ENCODE measurements around the gene DLG5.

DLG5 gene

GRCh38 chr10:77926566-77927401 lies at the start of gene DLG5:
Gene DLG5 (minus strand): TSS chr10:77926755. CDS start chr10:77926520, 235 bp downstream.
- DNase-seq (ENCODE audit: low read depth in 4 of 4, low spot score in 1 of 4), result peak in 2 of 4 experiments; percentile 5 to 44

GRCh38 chr10:77975086-77975666 lies 48.6 kb upstream of the DLG5 start:
- no peak for DNase-seq (ENCODE audit: low read depth in 4 of 4, low spot score in 1 of 4)

DNA sequence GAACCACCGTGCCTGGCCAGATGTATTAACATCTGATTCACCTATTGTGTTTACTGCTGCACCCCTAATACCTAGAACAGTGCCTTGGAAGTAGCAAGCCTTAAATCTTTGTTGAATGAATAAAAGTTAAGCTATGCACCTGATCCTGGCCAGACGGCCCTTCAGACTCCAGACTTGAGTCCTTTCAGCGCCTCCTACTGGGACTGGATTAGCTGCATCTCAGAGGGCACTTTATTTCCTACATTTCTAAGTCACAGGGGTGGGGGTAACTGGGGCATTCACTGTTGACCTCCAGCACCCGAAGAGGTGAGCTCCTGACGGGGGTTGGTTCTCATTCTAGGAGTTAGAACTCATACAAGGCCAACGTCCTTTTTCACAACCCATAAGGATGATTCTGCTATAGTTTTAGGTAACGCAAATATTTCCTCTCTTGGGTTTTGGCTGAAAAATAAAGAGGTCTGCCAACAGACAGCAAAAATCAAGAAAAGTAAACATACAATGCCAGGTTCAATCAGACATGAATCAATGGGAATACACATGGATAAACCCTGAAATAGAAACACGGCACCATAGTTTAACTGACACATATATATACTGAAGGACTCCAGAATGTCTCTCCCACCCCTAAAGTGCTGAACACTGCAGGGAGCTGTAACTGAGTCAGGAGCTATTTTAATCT lies 48.0 kb upstream of the DLG5 start:
- DNase-seq (ENCODE audit: low read depth in 4 of 4, low spot score in 1 of 4), result no peak

GRCh38 chr10:77973276-77973675 lies 46.7 kb upstream of the DLG5 start:
- no peak for DNase-seq (ENCODE audit: low read depth in 4 of 4, low spot score in 1 of 4)

- no peak for DNase-seq (ENCODE audit: low read depth in 4 of 4, low spot score in 1 of 4)
These were observed 45.6 kb upstream of the DLG5 start for GRCh38 chr10:77972148-77972547.

DNA sequence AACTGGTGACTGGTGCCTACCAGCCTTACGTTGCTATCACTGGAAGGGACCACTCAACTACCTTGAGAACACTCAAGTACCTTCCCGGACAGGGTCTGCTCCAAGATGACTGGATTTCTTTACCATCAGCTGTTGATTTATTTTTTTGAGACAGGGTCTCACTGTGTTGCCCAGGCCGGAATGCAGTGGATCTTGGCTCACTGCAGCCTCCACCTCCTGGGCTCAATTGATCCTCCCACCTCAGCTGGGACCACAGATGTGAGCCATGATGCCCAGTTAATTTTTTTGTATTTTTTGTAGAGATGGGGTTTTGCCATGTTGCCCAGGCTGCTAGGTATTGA lies 45.2 kb upstream of the DLG5 start:
- no peak for DNase-seq (ENCODE audit: low read depth in 4 of 4, low spot score in 1 of 4)

DNA sequence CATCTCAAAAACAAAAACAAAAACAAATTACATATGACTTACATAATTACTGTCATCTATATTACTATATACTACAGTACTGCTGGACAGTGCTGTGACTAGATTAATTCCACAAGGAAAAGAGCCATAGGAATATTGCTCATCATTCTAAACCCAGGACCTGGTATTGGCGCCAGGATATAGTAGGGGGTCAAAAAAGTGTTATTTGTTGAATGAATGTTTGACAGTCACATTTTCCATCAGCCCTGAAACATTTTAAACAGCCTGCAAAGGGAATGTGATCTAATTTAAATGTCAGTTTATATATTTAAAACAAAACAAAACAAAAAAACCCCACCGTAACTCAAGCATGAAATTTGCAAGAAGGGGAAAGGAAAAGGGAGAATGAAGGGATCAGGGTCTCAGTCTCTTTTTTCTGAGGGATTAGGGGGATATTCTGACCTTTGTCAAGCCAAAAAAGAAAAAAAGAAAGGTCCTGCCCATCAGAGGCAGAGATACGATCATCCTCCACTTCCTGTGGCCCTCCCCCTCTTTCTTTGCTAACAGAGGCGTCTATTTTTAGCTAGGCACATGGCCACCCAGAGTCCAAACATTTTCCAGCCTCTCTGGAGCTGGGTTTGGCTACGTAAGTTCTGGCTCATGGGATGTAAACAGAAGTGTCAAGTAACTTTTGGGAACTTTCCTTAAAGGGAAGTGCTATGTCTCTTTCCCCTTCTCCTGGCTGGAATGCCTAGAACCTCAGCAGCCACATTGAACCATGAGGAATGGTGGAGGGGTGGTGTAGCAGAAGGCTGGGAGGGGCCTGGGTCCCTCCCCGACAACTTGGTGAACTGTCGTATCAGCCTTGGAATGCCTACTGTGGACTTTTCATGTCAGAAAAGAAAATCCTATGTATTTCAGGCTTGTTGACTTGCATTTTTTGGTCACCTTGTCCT lies 44.6 kb upstream of the DLG5 start:
- no peak for DNase-seq (ENCODE audit: low read depth in 4 of 4, low spot score in 1 of 4)

DNA sequence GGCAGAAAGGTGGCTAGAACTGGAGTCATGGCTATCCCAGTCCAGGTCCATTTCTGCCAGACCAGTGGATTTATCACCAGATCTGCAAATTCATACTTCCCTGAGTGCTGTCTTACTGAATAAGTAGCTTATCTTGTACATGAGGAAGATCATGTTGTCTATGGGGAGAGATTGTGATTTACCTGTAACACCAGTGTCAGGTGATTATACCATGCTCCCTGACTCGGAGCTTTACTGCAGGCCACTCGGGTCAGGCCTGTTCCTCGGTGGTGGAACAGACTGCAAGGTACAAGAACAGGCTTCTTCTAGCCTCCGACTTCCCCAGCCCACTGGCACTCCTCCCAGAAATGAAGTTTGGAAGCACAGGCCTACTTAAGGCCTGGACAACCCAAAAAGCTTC lies 42.6 kb upstream of the DLG5 start:
- no peak for DNase-seq (ENCODE audit: low read depth in 4 of 4, low spot score in 1 of 4)

GRCh38 chr10:77967611-77968022 lies 41.1 kb upstream of the DLG5 start:
- DNase-seq (ENCODE audit: low read depth in 4 of 4, low spot score in 1 of 4), result no peak

DNA sequence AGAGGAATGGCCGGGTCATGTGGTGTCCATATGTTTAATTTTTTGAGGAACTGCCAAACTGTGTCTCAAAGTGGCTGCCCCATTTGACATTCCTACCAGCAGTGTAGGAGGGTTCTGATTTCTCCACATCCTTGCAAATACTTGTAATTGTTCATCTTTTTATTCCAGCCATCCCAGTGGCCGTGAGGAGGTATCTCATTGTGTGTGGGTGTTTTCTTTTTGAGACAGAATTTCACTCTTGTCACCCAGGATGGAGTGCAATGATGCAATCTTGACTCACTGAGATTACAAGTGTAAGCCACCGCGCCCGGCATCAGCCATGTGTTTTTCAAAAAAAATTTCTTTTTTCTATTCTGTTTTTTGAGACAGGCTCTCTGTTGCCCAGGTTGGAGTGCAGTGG lies 38.7 kb upstream of the DLG5 start:
- DNase-seq (ENCODE audit: low read depth in 4 of 4, low spot score in 1 of 4), result no peak

- DNase-seq (ENCODE audit: low read depth in 4 of 4, low spot score in 1 of 4), result no peak
These were observed 38.3 kb upstream of the DLG5 start for GRCh38 chr10:77964811-77965210.

DNA sequence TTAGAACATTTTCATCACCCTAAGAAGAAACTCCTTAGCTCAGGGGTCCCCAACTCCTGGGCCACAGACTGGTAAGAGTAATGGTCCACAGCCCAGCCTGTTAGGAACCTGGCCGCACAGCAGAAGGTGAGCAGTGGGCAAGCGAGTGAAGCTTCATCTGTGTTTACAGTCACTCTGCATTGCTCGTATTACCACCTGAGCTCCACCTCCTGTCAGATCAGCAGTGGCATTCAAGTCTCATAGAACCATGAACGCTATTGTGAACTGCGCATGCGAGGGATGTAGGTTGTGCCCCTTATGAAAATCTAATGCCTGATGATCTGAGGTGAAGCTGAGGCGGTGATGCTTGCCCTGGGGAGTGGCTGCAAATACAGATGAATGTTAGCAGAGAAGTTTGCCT lies 37.3 kb upstream of the DLG5 start:
- no peak for DNase-seq (ENCODE audit: low read depth in 4 of 4, low spot score in 1 of 4)

GRCh38 chr10:77962350-77963146 lies 36.0 kb upstream of the DLG5 start:
- DNase-seq (ENCODE audit: low read depth in 4 of 4, low spot score in 1 of 4), result no peak

DNA sequence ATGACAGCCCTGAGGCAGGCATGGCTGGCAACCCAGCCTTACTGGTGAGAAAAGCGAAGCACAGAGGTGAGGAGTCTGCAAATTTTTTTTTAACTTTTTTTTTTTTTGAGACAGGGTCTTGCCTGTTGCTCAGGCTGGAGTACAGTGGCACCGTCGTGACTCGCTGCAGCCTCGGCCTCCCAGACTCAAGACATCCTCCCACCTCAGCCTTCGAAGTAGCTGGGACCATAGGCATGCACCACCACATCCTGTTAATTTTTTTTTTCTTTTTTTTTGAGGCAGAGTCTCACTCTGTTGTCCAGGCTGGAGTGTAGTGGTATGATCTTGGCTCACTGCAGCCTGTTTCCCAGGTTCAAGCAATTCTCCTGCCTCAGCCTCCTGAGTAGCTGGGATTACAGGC lies 35.1 kb upstream of the DLG5 start:
- no peak for DNase-seq (ENCODE audit: low read depth in 4 of 4, low spot score in 1 of 4)

DNA sequence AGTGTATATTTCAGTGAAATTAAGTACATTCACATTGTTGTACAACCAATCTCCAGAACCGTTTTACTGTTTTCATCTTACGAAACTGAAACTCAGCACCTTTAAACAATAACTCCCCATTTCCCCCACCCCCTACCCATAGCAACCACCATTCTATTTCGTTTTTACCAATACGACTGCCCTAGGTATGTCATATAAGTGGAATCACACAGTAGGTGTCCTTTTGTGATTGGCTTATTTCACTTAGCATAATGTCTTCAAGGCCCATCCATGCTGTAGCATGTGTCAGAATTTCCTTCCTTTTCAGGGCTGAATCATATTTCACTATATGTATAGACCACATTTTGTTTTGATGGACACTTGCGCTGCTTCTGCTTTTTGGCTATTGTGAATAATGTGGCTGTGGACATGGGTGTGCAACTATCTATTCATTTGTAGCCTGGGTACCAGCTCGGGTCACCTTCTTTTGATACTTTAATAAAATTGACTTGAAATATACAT lies 34.3 kb upstream of the DLG5 start:
- DNase-seq (ENCODE audit: low read depth in 4 of 4, low spot score in 1 of 4), result no peak

- DNase-seq (ENCODE audit: low read depth in 4 of 4, low spot score in 1 of 4), result no peak
These were observed 33.4 kb upstream of the DLG5 start for GRCh38 chr10:77959887-77960455.

- DNase-seq (ENCODE audit: low read depth in 4 of 4, low spot score in 1 of 4), result no peak
These were observed 32.8 kb upstream of the DLG5 start for GRCh38 chr10:77959384-77959783.

- DNase-seq (ENCODE audit: low read depth in 4 of 4, low spot score in 1 of 4), result no peak
These were observed 28.6 kb upstream of the DLG5 start for GRCh38 chr10:77955136-77955535.

GRCh38 chr10:77949167-77949566 lies 22.6 kb upstream of the DLG5 start:
- no peak for DNase-seq (ENCODE audit: low read depth in 4 of 4, low spot score in 1 of 4)

DNA sequence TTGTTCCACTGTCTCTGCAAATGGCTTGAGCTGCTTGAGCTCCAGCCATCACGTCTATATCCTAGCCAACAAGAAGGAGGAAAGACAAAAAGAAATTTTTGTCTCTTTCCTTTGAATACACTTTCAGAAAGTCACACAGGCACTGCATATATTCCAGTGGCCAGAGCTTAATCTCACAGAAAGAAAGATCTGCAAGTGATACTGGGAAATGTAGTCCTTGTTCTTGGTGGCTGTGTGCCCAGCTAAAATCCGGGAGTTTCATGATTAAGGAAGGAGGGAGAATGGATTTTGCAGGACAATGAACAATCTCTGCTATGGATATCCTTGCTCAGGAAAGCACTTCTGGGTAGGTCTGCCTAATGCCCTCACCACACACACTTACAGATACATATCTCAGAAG lies 19.5 kb upstream of the DLG5 start:
- DNase-seq (ENCODE audit: low read depth in 4 of 4, low spot score in 1 of 4), result no peak

Data from stimulated activated CD4-positive, alpha-beta T cell treated with anti-CD3 and anti-CD28 coated beads, Interleukin-1b, Interleukin-23, amount 100 ng/mL, for 24 hours (primary cell).